ENCODE results near the gene UROC1.

UROC1 gene

DNA sequence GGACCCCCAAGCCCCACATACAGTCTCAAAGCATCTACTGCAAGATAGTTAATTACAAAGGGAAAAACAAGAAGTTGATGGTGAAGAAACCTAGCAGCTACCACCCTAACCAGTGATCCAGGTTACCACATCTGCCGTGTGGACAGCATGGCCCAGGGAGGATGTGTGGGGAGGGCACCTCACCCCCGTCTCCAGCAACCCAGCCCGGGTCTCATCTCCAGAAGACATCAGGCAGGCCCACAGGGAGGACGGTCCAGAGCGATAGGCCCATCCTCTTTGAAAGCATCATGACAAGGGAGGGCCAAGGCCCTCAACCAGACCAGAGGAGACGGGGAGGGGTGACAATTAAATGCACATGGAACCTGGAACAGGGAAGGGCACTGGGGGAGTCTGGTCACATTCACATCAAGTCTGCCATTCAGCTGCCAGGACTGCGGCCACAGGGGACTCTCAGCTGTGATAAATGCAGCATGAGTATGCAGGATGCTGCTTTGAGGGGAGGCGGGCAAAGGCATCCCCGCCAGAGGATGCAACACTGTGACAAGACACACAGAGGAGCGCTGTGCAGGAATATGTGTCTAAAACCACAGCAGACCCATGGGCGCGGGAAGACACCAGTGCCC lies 60.7 kb downstream of the UROC1 start:
- DNase-seq, result no peak

DNA sequence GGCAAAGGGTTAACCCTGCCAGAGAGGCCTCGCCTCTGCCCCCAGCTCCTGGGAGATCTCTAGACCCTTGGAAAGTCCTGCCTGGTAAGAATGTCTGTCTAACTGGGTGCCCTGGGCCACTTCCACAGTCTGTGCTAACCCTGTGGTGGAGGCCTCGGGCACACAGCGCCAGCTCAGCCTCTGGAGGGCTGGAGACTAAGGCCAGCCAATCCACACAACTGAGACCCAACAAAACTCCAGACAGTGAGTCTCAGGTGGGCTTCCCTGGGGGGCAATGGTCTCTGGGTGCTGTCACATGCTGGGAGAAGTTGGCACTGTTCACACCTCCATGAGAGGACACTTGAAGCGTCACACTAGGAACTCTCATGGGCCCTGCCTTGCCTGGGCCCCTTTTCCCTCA lies 61.4 kb downstream of the UROC1 start:
- no peak for DNase-seq

DNA sequence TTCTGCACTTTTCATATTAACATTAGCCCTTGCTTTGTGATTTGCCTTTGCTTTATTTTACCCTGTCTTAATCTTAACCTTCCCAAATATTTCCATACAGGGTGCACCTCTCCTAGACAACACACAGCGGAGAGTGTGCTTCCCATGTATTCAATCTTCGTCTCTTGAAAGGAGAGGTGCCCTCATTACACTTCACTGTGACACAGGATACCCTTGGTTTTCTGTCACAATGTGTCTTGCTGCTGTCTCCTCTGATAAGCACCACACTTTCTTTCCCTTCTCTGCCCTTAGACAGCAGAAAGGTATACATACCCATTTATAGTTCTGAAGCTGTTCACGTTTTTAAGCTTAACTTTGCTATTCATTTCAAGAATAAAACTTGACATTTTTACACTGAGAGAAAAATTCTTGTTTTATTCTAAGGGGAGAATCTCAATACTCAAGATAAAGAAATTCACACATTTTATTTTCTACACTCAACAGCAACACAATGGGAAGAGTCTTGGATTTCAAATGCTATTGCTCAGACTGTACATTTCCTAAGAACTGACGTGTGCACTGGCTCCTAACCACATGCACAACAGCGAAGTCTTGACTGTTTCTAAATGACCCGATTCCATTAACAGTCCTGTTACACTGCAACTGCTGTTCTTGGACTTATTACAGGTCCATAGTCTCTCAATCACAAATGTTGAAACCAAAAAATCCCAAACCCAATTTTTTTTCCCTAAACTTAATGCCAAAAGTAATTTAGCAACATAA lies 63.0 kb downstream of the UROC1 start:
- no peak for DNase-seq

DNA sequence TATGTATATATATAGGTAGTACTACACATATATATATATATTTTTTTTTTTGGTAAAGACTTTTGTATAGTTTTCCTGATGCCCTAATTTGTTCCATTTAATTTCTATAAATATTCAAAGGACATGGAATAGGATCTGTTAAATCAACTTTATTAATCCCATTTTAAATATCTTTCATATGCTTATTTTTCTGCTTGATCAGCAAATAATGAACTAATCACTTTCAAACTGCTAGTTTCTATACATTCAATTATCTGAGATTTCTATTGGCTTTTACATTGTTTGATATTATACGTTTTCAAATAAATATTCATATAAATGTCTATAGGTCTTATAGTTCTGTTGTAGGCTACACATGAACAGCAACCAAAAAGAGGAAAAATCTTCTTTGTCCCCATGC lies 63.5 kb downstream of the UROC1 start:
- no peak for DNase-seq

DNA sequence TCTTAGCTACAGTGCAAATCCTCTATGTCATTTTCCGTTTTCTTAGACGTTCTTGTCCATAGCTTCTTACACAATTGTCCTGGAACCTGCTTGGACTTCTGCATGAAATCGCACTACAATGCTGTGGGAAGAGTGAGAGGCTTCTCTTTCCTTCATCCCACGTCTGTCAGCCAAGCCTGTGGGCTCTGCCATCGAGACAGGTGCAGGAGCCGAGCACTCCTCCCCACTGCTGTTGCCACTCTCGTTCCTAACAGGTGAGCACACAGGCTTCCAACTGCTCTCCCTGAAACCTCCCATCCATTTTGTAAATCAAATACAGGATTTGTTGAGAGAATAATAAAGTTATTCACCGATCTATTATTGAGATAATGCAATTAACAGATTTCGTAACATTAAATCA lies 65.4 kb downstream of the UROC1 start:
- no peak for DNase-seq

DNA sequence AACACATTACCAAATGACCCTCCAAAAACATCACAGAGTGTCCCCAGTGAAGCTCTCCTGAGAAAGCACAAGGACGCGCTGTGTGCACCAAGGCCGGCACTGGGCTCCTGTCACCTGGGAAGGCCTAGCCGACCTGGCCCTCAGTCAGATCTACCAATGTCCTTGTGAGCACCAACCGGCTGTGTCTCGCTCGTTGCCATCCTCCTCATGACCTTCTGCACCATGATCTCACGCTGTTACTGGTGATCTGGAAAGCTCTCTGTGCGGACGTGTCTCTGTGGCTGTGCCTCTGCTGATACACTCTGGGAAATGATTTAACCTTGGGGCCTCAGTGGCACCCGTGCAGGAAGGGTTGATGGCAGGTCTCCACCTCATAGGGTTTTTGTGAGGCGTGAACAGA lies 66.1 kb downstream of the UROC1 start:
- no peak for DNase-seq

DNA sequence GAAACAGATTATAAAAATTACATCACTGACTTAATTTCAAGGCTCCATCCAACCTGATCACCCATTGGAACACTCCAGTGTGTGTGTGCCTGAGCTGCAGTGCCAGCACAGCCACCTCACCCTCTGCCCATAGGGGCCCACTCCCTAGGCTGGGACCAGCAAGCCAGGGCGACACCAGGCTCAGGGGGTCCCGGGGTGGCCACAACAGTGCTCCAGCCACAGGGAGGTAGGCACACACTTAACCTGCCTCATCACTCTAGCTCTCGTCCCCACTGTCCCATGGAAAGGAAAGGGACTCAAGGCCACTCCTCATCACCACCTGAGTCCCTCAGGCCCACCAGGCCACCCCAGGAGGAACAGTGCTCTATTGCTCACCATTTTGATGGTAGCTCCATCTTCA lies 66.8 kb downstream of the UROC1 start:
- DNase-seq, result no peak

DNA sequence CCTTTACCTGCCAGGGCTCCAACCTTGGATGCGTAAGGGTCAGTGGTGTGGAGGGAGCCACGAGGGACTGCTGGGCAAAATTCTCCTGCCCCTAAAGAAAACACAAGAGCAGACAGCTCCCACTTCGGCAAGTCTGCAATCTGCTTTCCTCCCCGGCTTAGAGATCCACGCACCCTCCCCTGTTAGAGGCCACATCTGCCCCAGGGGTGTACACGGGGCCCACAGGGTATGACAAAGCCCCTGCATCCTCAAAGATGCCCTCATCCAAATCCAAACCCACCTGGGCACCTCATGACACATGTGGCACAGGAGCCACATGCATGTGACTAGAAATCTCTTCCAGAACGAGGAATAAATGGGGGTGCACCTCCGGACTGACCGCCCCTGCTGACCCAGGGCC lies 67.4 kb downstream of the UROC1 start:
- DNase-seq, result no peak

DNA sequence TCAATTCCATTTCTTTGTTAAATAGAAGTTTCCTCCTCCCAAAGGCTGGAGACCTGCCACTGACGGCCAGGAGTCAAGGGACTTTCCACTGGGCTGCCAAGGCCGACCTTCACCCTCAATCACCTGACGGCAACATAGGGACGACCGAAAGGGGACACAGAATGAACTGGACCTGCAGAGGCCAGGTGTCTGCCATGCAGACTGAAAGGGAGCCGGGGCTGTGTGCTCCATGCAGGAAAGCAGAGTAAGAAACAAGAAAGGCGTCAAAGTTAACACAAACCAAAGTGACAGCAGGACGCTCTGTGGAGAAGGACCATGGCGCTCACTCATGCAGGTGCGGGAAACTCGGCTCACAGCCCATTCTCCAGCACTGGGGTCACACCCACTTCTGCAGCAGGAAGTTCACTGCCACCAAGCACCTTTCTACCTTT lies 67.9 kb downstream of the UROC1 start:
- no peak for DNase-seq

DNA sequence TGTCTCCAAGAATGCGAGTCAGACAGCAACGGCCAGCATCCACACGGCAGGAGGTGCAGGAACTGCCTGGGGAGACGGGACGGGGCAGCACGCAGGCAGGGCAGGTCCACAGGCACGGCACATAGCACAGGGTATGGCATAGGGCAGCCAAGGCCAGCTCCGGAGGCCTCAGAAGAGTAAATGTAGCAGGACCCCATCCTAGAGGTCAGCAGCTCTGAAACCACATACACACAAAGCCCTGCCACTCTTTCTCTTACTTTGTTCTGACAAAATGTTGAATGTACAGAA lies 68.7 kb downstream of the UROC1 start:
- no peak for DNase-seq

DNA sequence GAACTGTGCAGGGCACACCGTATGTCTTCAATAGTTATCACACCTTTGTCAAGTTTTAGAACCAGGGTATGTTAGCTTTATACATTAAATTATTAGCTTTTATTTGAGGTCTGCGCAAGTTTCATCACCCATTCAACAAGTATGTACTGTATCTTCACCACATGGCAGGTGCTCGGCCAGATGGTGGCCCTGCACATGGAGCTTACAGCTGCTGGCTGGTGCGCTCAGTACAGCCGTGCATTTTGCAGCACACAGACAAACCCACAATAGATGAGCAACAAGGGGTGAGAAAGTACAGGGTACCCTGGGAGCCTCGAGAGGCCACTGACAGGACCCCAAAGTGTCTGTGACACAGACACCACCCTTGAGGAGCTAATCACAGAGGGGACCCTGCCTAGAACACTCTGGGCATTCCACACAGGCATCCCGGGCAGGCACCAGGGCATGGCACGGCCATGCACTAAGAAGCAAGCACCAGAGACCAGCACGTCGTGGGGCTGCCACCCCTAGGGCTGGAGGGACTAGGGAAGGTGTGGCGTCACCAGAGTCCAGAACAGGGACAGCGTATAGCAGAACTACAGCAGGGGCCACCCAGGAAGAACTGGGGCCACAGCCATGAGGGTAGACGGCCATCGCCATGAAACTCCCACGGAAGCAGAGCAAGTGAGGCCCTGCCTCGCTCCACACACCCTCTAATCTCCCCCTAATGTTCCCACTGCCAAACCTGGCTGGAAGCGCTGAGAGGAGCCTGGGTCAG lies 69.3 kb downstream of the UROC1 start:
- no peak for DNase-seq

DNA sequence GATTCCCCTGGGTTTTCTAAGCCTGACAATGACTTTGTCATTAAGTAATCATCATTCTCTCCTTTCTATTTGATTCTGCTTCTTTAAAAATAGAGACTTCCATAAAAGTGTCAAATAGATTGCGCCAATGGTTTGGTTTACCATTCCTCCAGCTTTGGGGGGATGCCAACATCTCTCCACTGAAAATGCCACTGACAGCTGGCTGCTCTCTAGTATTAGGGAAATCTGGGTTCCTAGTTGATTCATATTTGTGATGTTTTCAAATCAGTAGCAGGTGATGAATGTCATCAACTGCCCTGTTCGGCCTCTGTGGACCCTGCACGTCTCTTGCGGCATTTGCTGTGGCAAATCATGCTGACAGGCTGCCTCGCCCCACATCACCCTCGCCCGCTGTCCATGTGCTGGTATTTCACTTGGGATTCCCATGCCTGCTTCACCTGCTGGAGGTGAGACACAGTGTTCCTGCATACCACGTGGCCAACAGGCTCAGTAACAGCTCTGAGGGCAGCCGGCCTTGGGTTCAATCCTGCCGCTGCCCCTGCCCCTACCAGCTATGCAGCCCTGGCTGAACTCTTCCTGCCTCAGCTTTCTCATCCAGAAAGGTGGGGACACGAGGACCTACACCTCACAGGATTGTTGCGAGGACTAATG lies 70.0 kb downstream of the UROC1 start:
- no peak for DNase-seq

DNA sequence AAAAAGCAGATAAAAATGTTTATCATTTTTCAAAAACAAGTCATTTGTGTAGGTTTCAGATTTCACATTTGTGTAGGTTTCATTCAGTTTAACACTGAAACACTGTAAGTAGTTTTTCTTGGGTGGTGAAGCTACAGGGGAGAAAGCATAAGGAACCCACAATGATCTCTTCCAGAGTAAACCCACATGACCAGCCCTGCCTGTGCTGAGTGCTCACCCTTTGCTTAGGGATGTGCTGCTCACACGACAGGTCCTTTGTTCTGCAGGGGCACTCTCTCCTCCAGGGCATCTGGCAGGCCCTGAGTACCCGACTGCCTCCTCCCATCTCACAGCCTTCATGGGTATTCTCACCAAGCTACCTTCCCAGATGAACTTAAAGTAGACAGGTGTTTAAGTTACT lies 70.8 kb downstream of the UROC1 start:
- no peak for DNase-seq

DNA sequence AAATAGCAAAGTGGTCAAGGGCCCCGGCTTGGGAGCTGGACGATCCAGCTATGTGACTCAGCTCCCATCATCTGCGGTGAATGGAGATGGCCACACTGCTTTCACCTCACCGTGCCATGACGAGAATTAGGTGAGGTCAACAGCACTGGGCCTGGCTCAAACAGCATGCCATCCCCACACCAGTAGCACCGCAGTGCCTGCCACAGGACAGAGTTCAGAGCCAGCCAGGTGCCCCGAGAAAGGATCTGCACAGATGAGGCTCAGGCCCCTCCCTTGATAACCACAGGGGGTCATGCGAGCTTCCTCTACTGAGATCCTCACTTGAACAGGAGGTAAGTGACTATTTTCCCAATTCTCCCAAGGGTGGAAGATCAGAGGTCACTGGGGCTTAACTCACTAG lies 71.3 kb downstream of the UROC1 start:
- no peak for DNase-seq

DNA sequence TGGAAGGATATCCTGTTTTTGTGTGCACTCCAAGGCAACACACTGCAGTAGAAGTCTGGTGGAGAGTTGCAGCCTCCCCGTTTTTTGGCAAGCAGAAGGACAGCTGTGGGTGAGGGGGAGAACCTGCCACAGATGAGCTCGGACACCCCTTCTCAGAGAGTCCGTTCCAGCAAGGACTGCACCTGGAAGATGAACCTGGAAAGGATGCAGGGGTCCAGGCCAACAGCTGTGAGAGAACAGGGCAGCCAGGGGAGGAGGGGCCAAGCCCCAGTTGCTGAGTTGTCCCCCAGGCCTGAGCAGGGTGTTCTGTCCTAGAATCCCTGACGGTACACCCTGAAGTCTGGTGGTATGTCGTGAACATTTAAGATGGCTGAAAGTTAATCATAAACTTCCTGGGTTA lies 72.1 kb downstream of the UROC1 start:
- DNase-seq, result no peak

DNA sequence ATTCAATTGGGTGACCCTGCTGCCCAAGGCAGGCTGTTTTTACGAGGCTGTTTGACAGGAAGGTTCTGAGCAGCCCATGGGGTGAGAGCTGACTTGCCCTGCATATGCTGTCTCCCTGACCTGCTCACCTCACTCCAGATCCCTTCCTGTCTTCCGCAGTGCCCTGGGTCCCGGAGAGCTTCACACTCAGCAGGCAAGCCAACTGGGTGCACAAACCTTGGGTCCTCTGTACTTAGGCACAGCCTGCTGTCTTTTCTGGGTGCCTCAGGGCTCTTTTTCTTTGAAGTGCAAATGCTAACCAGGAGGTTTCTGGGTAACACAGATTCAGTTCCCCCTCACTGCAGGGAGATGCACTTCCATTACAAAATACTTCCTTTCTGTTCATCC lies 74.7 kb downstream of the UROC1 start:
- DNase-seq, result no peak

DNA sequence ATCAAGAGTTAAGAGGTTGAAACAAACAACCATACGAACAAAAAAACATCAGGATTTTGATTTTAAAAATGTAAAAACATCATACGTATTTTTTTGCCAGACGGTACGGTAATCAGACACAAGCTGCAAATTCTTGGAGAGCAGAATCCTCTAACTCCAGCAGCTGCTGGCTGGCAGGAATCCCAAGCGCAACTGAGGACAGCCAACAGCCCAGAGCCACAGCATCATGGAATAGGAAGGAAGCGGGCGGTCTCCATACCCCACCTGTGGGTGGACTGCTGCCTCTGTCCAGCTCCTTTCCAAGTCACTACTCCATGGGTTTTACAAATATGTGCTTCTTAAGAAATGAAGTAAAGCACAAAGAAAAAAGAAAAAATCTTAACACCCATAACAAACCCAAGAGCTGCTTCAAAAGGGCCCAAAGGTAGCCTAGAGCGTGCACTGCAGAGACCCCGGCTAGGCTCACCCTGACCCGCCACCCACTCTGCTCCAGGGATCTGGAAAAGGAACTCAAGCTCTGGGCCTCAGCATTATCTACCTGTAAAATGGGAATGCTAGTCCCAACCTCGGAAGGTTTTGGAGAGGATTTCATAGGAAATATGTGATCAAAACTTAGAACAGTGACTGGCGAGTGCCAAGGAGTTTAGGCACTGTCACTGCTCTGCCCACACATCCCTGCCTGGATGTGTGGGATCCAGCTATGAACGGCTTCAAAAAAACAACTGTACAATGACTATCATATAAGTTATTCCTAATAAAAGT lies 75.3 kb downstream of the UROC1 start:
- DNase-seq, result no peak

DNA sequence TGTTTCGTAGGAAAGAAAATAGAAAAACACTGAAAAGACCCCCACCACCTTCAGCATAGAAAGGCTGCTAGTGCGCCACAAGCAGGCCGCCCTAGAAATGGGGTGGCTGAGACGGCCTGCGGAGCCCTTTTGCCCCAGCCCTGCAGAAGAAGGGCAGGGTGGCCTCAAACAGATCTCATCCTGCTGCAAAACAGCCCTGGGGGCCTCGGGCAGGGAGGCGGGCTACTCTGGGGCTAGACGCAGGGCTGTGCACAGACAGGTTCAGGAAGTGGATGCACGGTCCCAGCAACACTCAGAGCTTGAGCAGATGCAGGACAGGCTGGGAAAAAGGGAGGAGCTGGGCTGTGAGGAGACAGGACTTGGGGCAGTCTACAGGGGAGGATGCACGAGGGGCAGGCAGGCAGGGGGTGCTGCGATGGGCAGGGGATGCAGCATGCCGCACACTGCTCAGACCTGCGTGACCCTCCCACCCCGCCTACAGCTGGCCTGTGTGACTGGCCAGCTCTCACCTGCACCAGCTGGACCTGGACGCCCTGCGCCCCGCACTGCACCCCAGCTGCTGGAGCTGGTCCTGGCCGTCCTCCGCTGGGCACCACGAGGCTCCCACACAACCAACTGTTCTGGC lies 76.2 kb downstream of the UROC1 start:
- no peak for DNase-seq

DNA sequence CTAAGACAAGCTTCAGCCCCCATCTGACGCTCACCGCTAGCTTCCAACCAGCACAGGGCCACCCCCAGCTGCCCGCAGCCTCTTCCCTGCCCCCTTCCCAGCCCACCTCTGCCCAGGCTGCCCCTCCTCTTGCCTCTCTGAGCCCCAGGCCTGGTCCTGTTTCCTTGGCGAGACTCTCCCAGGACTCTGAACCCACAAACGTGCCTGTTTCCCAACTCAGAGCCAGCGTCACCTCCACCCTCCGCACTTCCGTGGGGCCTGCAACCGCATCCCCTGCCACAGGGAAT lies 76.9 kb downstream of the UROC1 start:
- DNase-seq, result no peak

DNA sequence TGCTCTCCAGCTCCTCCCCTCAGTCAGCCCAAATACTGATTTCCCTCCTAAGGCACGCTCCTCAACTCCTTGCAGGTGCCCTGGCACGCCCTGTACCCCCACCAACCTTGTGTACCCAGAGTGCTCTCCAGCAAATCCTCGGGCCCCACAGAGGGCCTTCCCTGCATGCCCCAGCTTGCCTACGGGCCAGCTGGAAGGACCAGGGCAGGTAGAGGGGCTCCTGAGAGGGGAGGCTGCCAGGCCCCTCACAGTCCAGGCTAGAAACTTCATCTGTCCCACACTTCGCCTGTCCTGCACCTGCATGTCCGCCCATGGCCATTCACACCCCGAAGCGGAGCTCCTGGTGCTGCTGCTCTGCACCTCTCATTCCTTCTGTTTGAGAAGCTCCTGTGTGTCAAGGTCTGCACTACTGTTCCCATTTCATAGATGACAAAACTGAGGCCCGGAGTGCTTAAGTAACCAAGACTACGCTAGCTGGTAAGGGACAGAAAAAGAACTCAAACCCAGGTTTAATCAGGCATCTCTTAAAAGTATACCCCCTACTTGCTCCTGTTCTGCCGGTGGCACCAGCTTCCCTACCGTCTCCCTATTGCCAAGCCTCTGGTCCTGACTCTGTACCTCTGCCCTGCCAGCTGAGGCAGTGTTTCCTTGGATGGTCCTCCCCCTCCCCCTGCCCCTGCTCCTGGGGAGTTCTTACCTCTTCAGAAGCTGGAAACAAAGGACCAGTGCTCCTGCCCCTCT lies 77.4 kb downstream of the UROC1 start:
- no peak for DNase-seq

DNA sequence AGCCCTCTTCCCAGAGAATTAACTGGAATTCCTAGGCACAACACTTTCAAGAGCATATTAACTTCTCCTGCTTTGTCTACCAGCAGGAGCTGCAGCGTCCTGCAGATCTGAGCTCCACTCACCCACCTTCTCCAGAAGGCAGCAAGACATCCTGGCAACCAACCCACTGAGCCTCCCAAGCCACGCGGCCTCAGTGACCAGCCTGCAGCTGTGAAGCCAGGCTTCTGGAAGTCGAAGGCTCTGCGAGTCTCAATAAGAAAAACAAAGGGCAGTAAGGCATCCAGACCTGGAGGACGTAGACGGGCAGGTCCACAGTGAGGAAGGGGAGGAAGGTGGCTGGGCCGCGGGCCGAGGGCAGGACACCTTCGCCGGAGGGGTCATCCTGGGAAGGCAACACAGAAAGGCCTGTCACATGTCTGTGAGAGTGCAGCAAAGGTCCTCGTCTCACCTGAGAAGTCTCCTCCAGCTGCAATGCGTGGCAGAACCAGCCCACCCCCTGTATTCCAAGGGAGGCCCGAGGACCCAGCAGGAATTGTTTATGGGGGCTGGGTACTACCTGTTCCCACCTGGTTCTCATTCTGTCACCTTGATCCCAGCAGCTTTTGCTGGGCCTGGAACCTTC lies 78.1 kb downstream of the UROC1 start:
- no peak for DNase-seq

DNA sequence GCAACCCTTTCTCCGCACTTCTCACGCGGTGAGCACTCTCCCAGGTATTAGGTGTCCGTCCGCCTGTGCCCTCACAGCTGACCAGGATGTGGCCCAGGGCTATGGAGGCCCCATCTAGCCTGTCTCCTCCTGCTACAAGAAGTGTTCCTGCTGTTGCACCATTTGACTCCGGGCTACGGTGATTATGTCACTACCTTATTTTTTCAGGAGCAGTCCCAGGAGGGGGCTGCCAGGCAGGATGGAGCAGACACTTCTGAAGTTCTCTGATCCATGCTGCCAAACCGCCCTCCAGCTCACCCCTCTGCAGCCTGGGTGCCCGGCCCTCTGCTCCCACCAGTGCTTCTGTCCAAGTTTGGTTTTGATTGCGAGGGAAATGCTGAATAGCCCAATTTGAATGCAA lies 78.8 kb downstream of the UROC1 start:
- DNase-seq, result no peak
